ENCODE measurements around the gene PLEKHG1.

DNA sequence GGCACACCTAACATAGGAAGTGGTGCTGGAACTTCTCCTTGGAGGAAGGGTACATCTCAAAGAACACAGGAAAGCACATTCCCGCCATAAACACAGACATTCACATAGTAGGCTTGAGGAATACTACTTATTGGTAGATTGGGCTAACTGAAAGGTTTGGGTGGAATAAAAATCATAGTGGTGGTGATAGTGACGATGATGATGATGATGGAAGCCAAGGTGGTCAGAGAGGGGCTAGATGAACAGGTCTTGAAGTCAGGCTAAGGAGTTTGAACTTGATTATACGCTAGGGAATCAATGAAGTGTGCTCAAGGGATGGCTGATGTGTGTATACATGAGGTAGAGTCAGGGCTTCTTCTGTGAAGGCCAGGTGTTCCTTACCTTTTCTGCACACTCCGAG lies 12.0 kb upstream of the PLEKHG1 start:
- TF ChIP-seq, protein P1, sequence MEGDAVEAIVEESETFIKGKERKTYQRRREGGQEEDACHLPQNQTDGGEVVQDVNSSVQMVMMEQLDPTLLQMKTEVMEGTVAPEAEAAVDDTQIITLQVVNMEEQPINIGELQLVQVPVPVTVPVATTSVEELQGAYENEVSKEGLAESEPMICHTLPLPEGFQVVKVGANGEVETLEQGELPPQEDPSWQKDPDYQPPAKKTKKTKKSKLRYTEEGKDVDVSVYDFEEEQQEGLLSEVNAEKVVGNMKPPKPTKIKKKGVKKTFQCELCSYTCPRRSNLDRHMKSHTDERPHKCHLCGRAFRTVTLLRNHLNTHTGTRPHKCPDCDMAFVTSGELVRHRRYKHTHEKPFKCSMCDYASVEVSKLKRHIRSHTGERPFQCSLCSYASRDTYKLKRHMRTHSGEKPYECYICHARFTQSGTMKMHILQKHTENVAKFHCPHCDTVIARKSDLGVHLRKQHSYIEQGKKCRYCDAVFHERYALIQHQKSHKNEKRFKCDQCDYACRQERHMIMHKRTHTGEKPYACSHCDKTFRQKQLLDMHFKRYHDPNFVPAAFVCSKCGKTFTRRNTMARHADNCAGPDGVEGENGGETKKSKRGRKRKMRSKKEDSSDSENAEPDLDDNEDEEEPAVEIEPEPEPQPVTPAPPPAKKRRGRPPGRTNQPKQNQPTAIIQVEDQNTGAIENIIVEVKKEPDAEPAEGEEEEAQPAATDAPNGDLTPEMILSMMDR (IDR thresholded peaks at IDR 0.05): no peak
- no peak for TF ChIP-seq POLR2AphosphoS5 (IDR thresholded peaks at IDR 0.05)
